ENCODE measurements around the gene KITLG. TPM values are rescaled to one million over a fixed set of nuclear protein-coding genes. Genes with fewer than 3 reads are reported as not detected.
"Not testable (repeated sequence)": the region's sequence is repeated elsewhere in the genome, so short reads cannot be mapped to it uniquely, and the experiment has no call there.

KITLG gene
- total and polyA plus RNA-seq, 9 donors, result 5.0 to 22.6 (median 9.5) TPM

GRCh38 chr12:88510843-88511242 lies 69.4 kb downstream of the KITLG start:
- Histone ChIP-seq H3K36me3 (no peaks in the 10 kb centered on the region), H3K4me1 (ENCODE audit: insufficient read depth) (no peaks in the 10 kb centered on the region), H3K27me3 (no peaks in the 10 kb centered on the region), H3K27ac (no peak overlapping the region), H3K9me3 (no peaks in the 10 kb centered on the region), H3K4me3 (no peak overlapping the region)
- TF ChIP-seq POLR2A (IDR thresholded peaks at IDR 0.05), result no peak
- no peak for TF ChIP-seq CTCF (IDR thresholded peaks at IDR 0.05)
- no peak for TF ChIP-seq EP300 (IDR thresholded peaks at IDR 0.05)
- intact Hi-C loops (cut with DNase I), result no loop called here
- DNase-seq, result no peak
- WGBS, 3 donors, result 95 to 97% (median 97%) methylated on average over 3 of the region's 3 CpGs

GRCh38 chr12:88509851-88510250 lies 70.4 kb downstream of the KITLG start:
- Histone ChIP-seq H3K27ac (no peak overlapping the region), H3K4me3 (no peak overlapping the region), H3K4me1 (ENCODE audit: insufficient read depth) (no peaks in the 10 kb centered on the region), H3K36me3 (no peaks in the 10 kb centered on the region), H3K9me3 (no peaks in the 10 kb centered on the region), H3K27me3 (no peaks in the 10 kb centered on the region)
- intact Hi-C loops (cut with DNase I), result no loop called here
- TF ChIP-seq CTCF (IDR thresholded peaks at IDR 0.05), result no peak
- no peak for TF ChIP-seq EP300 (IDR thresholded peaks at IDR 0.05)
- TF ChIP-seq POLR2A (IDR thresholded peaks at IDR 0.05), result no peak
- 90 to 99% (median 97%) methylated on average over 2 of the region's 2 CpGs for WGBS, 3 donors
- no peak for DNase-seq

- 96 to 98% (median 98%) methylated on average over 5 of the region's 5 CpGs for WGBS, 3 donors
- no peaks in the 10 kb centered on the region for H3K27me3 ChIP-seq
- no peak overlapping the region for H3K4me3 ChIP-seq
- DNase-seq, result no peak
- no peak overlapping the region for H3K27ac ChIP-seq
- intact Hi-C loops (cut with DNase I), result no loop called here
- no peaks in the 10 kb centered on the region for H3K36me3 ChIP-seq
- no peaks in the 10 kb centered on the region for H3K9me3 ChIP-seq
- no peak for TF ChIP-seq EP300 (IDR thresholded peaks at IDR 0.05)
- no peak for TF ChIP-seq CTCF (IDR thresholded peaks at IDR 0.05)
- no peak for TF ChIP-seq POLR2A (IDR thresholded peaks at IDR 0.05)
- no peaks in the 10 kb centered on the region for H3K4me1 ChIP-seq (ENCODE audit: insufficient read depth)
Observed at GRCh38 chr12:88509347-88509746, 70.9 kb downstream of the KITLG start.

GRCh38 chr12:88507851-88508250 lies 72.4 kb downstream of the KITLG start:
- H3K9me3 ChIP-seq; H3K4me3 ChIP-seq; H3K27me3 ChIP-seq; intact Hi-C loops (cut with DNase I); H3K36me3 ChIP-seq; H3K27ac ChIP-seq; DNase-seq; H3K4me1 ChIP-seq (ENCODE audit: insufficient read depth): not testable (repeated sequence)
- 94 to 97% (median 95%) methylated on average over 12 of the region's 12 CpGs for WGBS, 3 donors

GRCh38 chr12:88507270-88507669 lies 73.0 kb downstream of the KITLG start:
- H3K27ac ChIP-seq, result no peak overlapping the region
- H3K9me3 ChIP-seq, result no peaks in the 10 kb centered on the region
- H3K27me3 ChIP-seq, result no peaks in the 10 kb centered on the region
- H3K4me3 ChIP-seq, result no peak overlapping the region
- H3K36me3 ChIP-seq, result no peaks in the 10 kb centered on the region
- no peak for DNase-seq
- WGBS, 3 donors, result 88 to 93% (median 91%) methylated on average over 1 of the region's 1 CpG
- intact Hi-C loops (cut with DNase I), result no loop called here
- no peaks in the 10 kb centered on the region for H3K4me1 ChIP-seq (ENCODE audit: insufficient read depth)
- TF ChIP-seq EP300 (IDR thresholded peaks at IDR 0.05) (no peak), POLR2A (IDR thresholded peaks at IDR 0.05) (no peak), CTCF (IDR thresholded peaks at IDR 0.05) (no peak)

Data from ovary (tissue), 9 donors.